Hepatocyte (in vitro differentiated cells): ENCODE measurements around the gene INS. TPM values are rescaled to one million over a fixed set of nuclear protein-coding genes. Genes with fewer than 3 reads are reported as not detected.

Experiments
- DNase-seq: peaks from one replicate; pipeline ENCODE4 v3.0.0-alpha.2; 2016; ENCODE audit warnings: low spot score
- H2AFZ ChIP-seq: fragments of 200-600 bp; sonication (generic); 2 replicates; pipeline ENCODE4 v1.6.0; 2016; ENCODE audit warnings: antibody characterized with exemption, mild to moderate bottlenecking
- H3K27ac ChIP-seq: fragments of 200-600 bp; sonication (generic); 2 replicates; pipeline ENCODE4 v1.5.1; 2016; ENCODE audit warnings: mild to moderate bottlenecking
- H3K27me3 ChIP-seq: fragments of 200-600 bp; sonication (generic); 2 replicates; pipeline ENCODE4 v1.6.1; 2016
- H3K36me3 ChIP-seq: fragments of 200-600 bp; sonication (generic); replicated peaks from 2 replicates; pipeline ENCODE4 v1.5.1; 2016; ENCODE audit warnings: low read depth; ENCODE audit not compliant: insufficient read depth
- H3K4me1 ChIP-seq: fragments of 200-600 bp; sonication (generic); 2 replicates; pipeline ENCODE4 v1.5.1; 2016; ENCODE audit warnings: mild to moderate bottlenecking, moderate library complexity; ENCODE audit not compliant: insufficient read depth
- H3K4me2 ChIP-seq: fragments of 200-600 bp; sonication (generic); 2 replicates; pipeline ENCODE4 v1.6.0; 2016
- H3K4me3 ChIP-seq: fragments of 200-600 bp; sonication (generic); 2 replicates; pipeline ENCODE4 v1.5.1; 2016; ENCODE audit warnings: mild to moderate bottlenecking
- H3K79me2 ChIP-seq: fragments of 200-600 bp; sonication (generic); 2 replicates; pipeline ENCODE4 v1.6.0; 2017; ENCODE audit warnings: mild to moderate bottlenecking
- H3K9me2 ChIP-seq: fragments of 200-600 bp; sonication (generic); replicated peaks from 2 replicates; pipeline ENCODE4 v1.6.0; 2017; ENCODE audit warnings: mild to moderate bottlenecking; ENCODE audit not compliant: insufficient read depth
- H3K9me3 ChIP-seq: fragments of 200-600 bp; sonication (generic); 2 replicates; pipeline ENCODE4 v1.5.1; 2016; ENCODE audit warnings: low read depth, mild to moderate bottlenecking
- H4K20me1 ChIP-seq: fragments of 200-600 bp; sonication (generic); 2 replicates; pipeline ENCODE4 v1.6.0; 2016; ENCODE audit warnings: mild to moderate bottlenecking; ENCODE audit not compliant: insufficient read depth, poor library complexity, severe bottlenecking
- CTCF ChIP-seq: fragments of 200-600 bp; sonication (generic); IDR thresholded peaks from 2 replicates; pipeline ENCODE4 v1.5.1; 2016; ENCODE audit warnings: antibody characterized with exemption, mild to moderate bottlenecking; ENCODE audit not compliant: poor library complexity
- EZH2 ChIP-seq: fragments of 200-600 bp; sonication (generic); IDR thresholded peaks from 2 replicates; pipeline ENCODE4 v1.6.1; 2016; ENCODE audit warnings: antibody characterized with exemption, mild to moderate bottlenecking, borderline replicate concordance
- EZH2phosphoT487 ChIP-seq: fragments of 200-600 bp; sonication (generic); IDR thresholded peaks from one replicate; pipeline ENCODE4 v1.6.1; 2018; ENCODE audit warnings: antibody characterized with exemption, mild to moderate bottlenecking, low read depth, moderate library complexity; ENCODE audit not compliant: unreplicated experiment, severe bottlenecking
- WGBS: methylation state at CpG from one replicate; pipeline ENCODE4 v1.1.6; 2016; ENCODE audit warnings: low lambda C conversion rate; ENCODE audit errors: missing lambda C conversion rate; 5-methylcytosine and 5-hydroxymethylcytosine counted together
- polyA plus RNA-seq: library from polyadenylated mRNA; unstranded; fragments of >200 nt; fragmentation: Nextera tagmentation; extraction: Ambion mirVana; gene quantifications from 2 replicates; pipeline ENCODE4 v1.2.1, GENCODE V29; 2016
- total RNA-seq: library from RNA; depleted of rRNA; stranded (reverse); fragments of >200 nt; gene quantifications from 2 replicates; pipeline ENCODE4 v1.2.3, GENCODE V29; 2014

INS gene
- total and polyA plus RNA-seq, 2 experiments from 2014 or later, result not detected

- Histone ChIP-seq H3K4me1 (peaks cover 15% of the 10 kb centered on the region), H4K20me1 (peaks cover 39% of the 10 kb centered on the region), H3K27me3 (peaks cover 42% of the 10 kb centered on the region), H3K9me3 (no peaks in the 10 kb centered on the region), H3K27ac (peak overlapping the region; percentile 92), H3K9me2 (no peaks in the 10 kb centered on the region), H3K4me2 (peak overlapping the region; percentile 92), H3K79me2 (peaks cover 91% of the 10 kb centered on the region), H2AFZ (no peak overlapping the region), H3K36me3 (no peaks in the 10 kb centered on the region), H3K4me3 (peak overlapping the region; percentile 75)
- WGBS, result 3% methylated on average over 33 of the region's 57 CpGs
- no peak for TF ChIP-seq EZH2
- no peak for TF ChIP-seq EZH2phosphoT487
- peak; percentile 15 for TF ChIP-seq CTCF
- DNase-seq, result peak; percentile 77
Measured at GRCh38 chr11:2139621-2140337, 21.2 kb downstream of the INS start.

DNA sequence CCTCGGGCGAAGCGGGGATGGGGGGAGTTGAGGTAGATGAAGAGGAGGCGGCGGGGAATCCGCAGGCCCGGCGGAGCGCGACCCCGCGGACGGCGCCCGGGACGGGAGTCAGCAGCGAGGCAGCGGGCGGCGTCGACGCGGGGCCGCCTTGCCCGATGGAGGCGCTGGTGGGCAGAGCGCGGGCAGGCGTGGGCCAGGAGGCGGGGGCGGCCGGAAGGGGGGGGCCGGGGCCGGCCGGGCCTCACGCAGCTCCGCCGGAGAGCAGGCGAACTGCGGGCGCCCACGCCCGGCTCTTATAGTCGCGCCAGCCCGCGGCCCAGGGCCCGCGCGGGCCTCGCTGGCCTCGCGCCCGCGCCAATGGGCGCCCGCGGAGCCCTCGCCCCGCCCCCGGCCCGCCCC, 21.9 kb downstream of the INS start, which contains the start of gene IGF2:
TSS of gene IGF2 (minus strand) at position 267 of the 399 bp plus-strand sequence. CDS start 3,866 bp downstream, outside the sequence.
- Histone ChIP-seq H2AFZ (no peak within 1 kb of the TSS), H3K4me1 (peaks cover 9% of the 10 kb centered on the region), H3K4me3 (peak within 1 kb of the TSS; percentile 85), H3K9me2 (no peaks in the 10 kb centered on the region), H3K27me3 (peaks cover 37% of the 10 kb centered on the region), H3K27ac (peak within 1 kb of the TSS; percentile 98), H3K36me3 (no peaks in the 10 kb centered on the region), H3K9me3 (no peaks in the 10 kb centered on the region), H3K79me2 (peaks cover 91% of the 10 kb centered on the region), H4K20me1 (peaks cover 45% of the 10 kb centered on the region), H3K4me2 (peak within 1 kb of the TSS; percentile 92)
- WGBS, result no CpG with 5 or more reads among the region's 62 CpGs
- DNase-seq, result peak; percentile 92
- TF ChIP-seq CTCF (peak; percentile 11), EZH2 (no peak)

DNA sequence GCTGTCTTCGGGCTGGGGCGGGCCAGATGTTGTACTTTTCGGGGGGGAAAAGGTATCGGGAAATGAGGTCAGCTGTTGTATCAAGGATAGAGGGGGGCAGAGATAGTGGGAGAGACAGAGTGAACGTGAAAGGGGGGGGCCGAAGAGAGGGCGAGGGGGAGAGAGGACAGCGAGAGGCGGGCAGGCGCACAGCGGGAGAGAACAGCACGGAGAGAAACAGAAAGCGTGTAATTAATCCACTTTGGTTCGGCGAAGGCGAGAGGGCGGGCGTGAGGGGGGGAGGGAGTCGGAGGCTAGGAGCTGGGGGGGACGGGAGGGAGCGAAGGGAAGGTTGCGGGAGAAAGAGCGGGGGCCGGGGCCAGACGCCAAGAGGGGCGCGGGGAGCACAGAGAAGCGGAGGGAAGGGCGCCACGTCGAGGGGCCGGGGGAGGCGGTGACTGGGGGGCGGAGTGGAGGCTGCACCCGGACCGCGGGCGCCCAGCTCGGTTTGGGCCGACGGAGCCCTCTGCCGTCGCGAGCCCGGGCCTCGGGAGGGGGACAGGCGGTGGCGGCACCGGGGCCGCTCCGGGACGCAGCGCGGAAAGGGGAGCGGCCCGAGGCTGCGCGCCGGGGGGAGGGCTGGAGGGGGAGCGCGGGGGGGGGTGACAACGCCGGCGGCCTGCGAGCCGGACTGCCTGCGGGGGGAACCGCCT, 22.4 kb downstream of the INS start:
- TF ChIP-seq EZH2phosphoT487, result no peak
- no peak for TF ChIP-seq EZH2
- Histone ChIP-seq H3K9me3 (no peaks in the 10 kb centered on the region), H3K9me2 (no peaks in the 10 kb centered on the region), H2AFZ (no peak overlapping the region), H3K79me2 (peaks cover 91% of the 10 kb centered on the region), H3K27me3 (peaks cover 33% of the 10 kb centered on the region), H3K36me3 (no peaks in the 10 kb centered on the region), H3K4me1 (peaks cover 4% of the 10 kb centered on the region), H4K20me1 (peaks cover 51% of the 10 kb centered on the region), H3K27ac (peak overlapping the region; percentile 98), H3K4me3 (peak overlapping the region; percentile 85), H3K4me2 (peak overlapping the region; percentile 81)
- 0% methylated on average over 1 of the region's 68 CpGs for WGBS
- peak; percentile 55 for DNase-seq

DNA sequence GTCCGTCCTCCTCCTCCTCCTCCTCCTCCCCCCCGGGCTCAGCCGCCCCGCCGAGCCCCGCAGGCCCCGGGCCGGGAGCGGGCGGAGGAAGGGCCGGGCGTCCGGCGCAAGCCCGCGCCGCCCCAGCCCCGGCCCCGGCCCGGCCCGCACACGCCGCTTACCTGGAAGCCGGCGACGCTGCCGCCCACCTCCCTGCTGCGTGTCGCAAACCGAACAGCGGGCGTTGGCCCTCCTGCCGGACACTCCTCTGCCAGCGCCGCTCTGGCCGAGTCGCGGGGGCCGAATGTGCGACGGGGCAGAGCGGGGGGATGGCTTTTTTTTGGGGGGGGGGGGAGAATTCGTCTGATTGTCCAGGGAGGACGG, 23.0 kb downstream of the INS start:
- Histone ChIP-seq H3K27ac (peak overlapping the region; percentile 98), H3K4me3 (peak overlapping the region; percentile 85), H3K4me1 (no peaks in the 10 kb centered on the region), H3K9me2 (no peaks in the 10 kb centered on the region), H2AFZ (no peak overlapping the region), H3K9me3 (no peaks in the 10 kb centered on the region), H3K4me2 (peak overlapping the region; percentile 81), H3K79me2 (peaks cover 91% of the 10 kb centered on the region), H4K20me1 (peaks cover 56% of the 10 kb centered on the region), H3K36me3 (no peaks in the 10 kb centered on the region), H3K27me3 (peaks cover 29% of the 10 kb centered on the region)
- peak; percentile 53 for DNase-seq
- 0% methylated on average over 3 of the region's 44 CpGs for WGBS
- TF ChIP-seq EZH2phosphoT487 (no peak), EZH2 (no peak), CTCF (no peak)
